ENCODE measurements around the gene MYBPC3. TPM values are rescaled to one million over a fixed set of nuclear protein-coding genes. Genes with fewer than 3 reads are reported as not detected.
"Not testable (repeated sequence)": the region's sequence is repeated elsewhere in the genome, so short reads cannot be mapped to it uniquely, and the experiment has no call there.

MYBPC3 gene
- total RNA-seq, 1 donor from 2014 or later, result not detected

- H3K4me1 Mint-ChIP-seq, result no peaks in the 10 kb centered on the region
- no peaks in the 10 kb centered on the region for H3K9me3 Mint-ChIP-seq
- DNase-seq, result no peak
- H3K36me3 Mint-ChIP-seq (ENCODE audit: low read depth), result no peaks in the 10 kb centered on the region
- H3K27me3 Mint-ChIP-seq, result no peaks in the 10 kb centered on the region
- H3K4me3 Mint-ChIP-seq, result no peak overlapping the region
- intact Hi-C loops (cut with micrococcal nuclease), result no loop called here
- H3K27ac Mint-ChIP-seq, result no peak overlapping the region
Measured at GRCh38 chr11:47345890-47346563, 6.5 kb downstream of the MYBPC3 start.

GRCh38 chr11:47342854-47343253 lies 9.6 kb downstream of the MYBPC3 start:
- Mint-ChIP-seq H3K27ac (no peak overlapping the region), H3K4me1 (no peaks in the 10 kb centered on the region), H3K27me3 (no peaks in the 10 kb centered on the region), H3K4me3 (no peak overlapping the region), H3K9me3 (no peaks in the 10 kb centered on the region), H3K36me3 (ENCODE audit: low read depth) (no peaks in the 10 kb centered on the region)
- DNase-seq, result no peak
- intact Hi-C loops (cut with micrococcal nuclease), result no loop called here

- H3K9me3 Mint-ChIP-seq, result no peaks in the 10 kb centered on the region
- intact Hi-C loops (cut with micrococcal nuclease), result no loop called here
Measured at GRCh38 chr11:47342036-47342803, 10.3 kb downstream of the MYBPC3 start.

GRCh38 chr11:47340980-47341775 lies 11.3 kb downstream of the MYBPC3 start:
- intact Hi-C loops (cut with micrococcal nuclease), result no loop called here
- no peaks in the 10 kb centered on the region for H3K27me3 Mint-ChIP-seq

More at GRCh38 chr11:47342036-47342803, 10.3 kb downstream of the MYBPC3 start:
- Mint-ChIP-seq H3K4me1 (no peaks in the 10 kb centered on the region), H3K27ac (no peak overlapping the region), H3K36me3 (ENCODE audit: low read depth) (no peaks in the 10 kb centered on the region), H3K4me3 (no peak overlapping the region), H3K27me3 (no peaks in the 10 kb centered on the region)
- no peak for DNase-seq

GRCh38 chr11:47340010-47340409 lies 12.5 kb downstream of the MYBPC3 start:
- DNase-seq, result no peak
- H3K27me3 Mint-ChIP-seq, result no peaks in the 10 kb centered on the region
- intact Hi-C loops (cut with micrococcal nuclease), result no loop called here
- H3K36me3 Mint-ChIP-seq (ENCODE audit: low read depth), result no peaks in the 10 kb centered on the region
- no peaks in the 10 kb centered on the region for H3K9me3 Mint-ChIP-seq
- no peak overlapping the region for H3K4me3 Mint-ChIP-seq
- H3K4me1 Mint-ChIP-seq, result no peaks in the 10 kb centered on the region
- H3K27ac Mint-ChIP-seq, result no peak overlapping the region

More at GRCh38 chr11:47340980-47341775, 11.3 kb downstream of the MYBPC3 start:
- DNase-seq, result no peak
- no peaks in the 10 kb centered on the region for H3K36me3 Mint-ChIP-seq (ENCODE audit: low read depth)
- no peak overlapping the region for H3K4me3 Mint-ChIP-seq
- H3K27ac Mint-ChIP-seq, result no peak overlapping the region
- no peaks in the 10 kb centered on the region for H3K4me1 Mint-ChIP-seq
- no peaks in the 10 kb centered on the region for H3K9me3 Mint-ChIP-seq

- Mint-ChIP-seq H3K36me3 (ENCODE audit: low read depth) (no peaks in the 10 kb centered on the region), H3K27me3 (no peaks in the 10 kb centered on the region), H3K27ac (no peak overlapping the region), H3K4me3 (no peak overlapping the region), H3K9me3 (no peaks in the 10 kb centered on the region), H3K4me1 (no peaks in the 10 kb centered on the region)
- intact Hi-C loops (cut with micrococcal nuclease), result no loop called here
- no peak for DNase-seq
Measured at GRCh38 chr11:47338396-47339241, 13.9 kb downstream of the MYBPC3 start.

GRCh38 chr11:47337229-47337924 lies 15.1 kb downstream of the MYBPC3 start:
- Mint-ChIP-seq H3K4me1 (no peaks in the 10 kb centered on the region), H3K4me3 (no peak overlapping the region), H3K27me3 (no peaks in the 10 kb centered on the region), H3K27ac (no peak overlapping the region), H3K36me3 (ENCODE audit: low read depth) (no peaks in the 10 kb centered on the region), H3K9me3 (no peaks in the 10 kb centered on the region)
- no peak for DNase-seq
- intact Hi-C loops (cut with micrococcal nuclease), result no loop called here

- Mint-ChIP-seq H3K27ac (no peak overlapping the region), H3K4me3 (no peak overlapping the region), H3K9me3 (no peaks in the 10 kb centered on the region), H3K36me3 (ENCODE audit: low read depth) (no peaks in the 10 kb centered on the region), H3K27me3 (no peaks in the 10 kb centered on the region), H3K4me1 (no peaks in the 10 kb centered on the region)
- DNase-seq, result no peak
- intact Hi-C loops (cut with micrococcal nuclease), result no loop called here
Measured at GRCh38 chr11:47336595-47336994, 15.9 kb downstream of the MYBPC3 start.

GRCh38 chr11:47335733-47336132 lies 16.8 kb downstream of the MYBPC3 start:
- Mint-ChIP-seq H3K27ac (no peak overlapping the region), H3K36me3 (ENCODE audit: low read depth) (no peaks in the 10 kb centered on the region), H3K4me1 (no peaks in the 10 kb centered on the region), H3K4me3 (no peak overlapping the region), H3K27me3 (no peaks in the 10 kb centered on the region), H3K9me3 (no peaks in the 10 kb centered on the region)
- intact Hi-C loops (cut with micrococcal nuclease), result no loop called here
- DNase-seq, result no peak

- H3K27ac Mint-ChIP-seq; H3K4me1 Mint-ChIP-seq; H3K36me3 Mint-ChIP-seq (ENCODE audit: low read depth); H3K27me3 Mint-ChIP-seq; intact Hi-C loops (cut with micrococcal nuclease); H3K9me3 Mint-ChIP-seq; DNase-seq; H3K4me3 Mint-ChIP-seq: not testable (repeated sequence)
Measured at GRCh38 chr11:47334699-47335411, 17.6 kb downstream of the MYBPC3 start.

GRCh38 chr11:47333886-47334443 lies 18.5 kb downstream of the MYBPC3 start:
- no peaks in the 10 kb centered on the region for H3K4me1 Mint-ChIP-seq
- no peak overlapping the region for H3K27ac Mint-ChIP-seq
- H3K27me3 Mint-ChIP-seq, result no peaks in the 10 kb centered on the region
- H3K9me3 Mint-ChIP-seq, result no peaks in the 10 kb centered on the region
- intact Hi-C loops (cut with micrococcal nuclease), result no loop called here
- no peak overlapping the region for H3K4me3 Mint-ChIP-seq
- DNase-seq, result no peak
- H3K36me3 Mint-ChIP-seq (ENCODE audit: low read depth), result peaks cover 4% of the 10 kb centered on the region

- Mint-ChIP-seq H3K27ac (no peak overlapping the region), H3K9me3 (no peaks in the 10 kb centered on the region), H3K27me3 (no peaks in the 10 kb centered on the region), H3K36me3 (ENCODE audit: low read depth) (peaks cover 9% of the 10 kb centered on the region), H3K4me3 (no peak overlapping the region), H3K4me1 (no peaks in the 10 kb centered on the region)
- no peak for DNase-seq
- intact Hi-C loops (cut with micrococcal nuclease), result no loop called here
Measured at GRCh38 chr11:47333526-47333845, 19.0 kb downstream of the MYBPC3 start.

All from activated CD4-positive, alpha-beta T cell treated with anti-CD3 and anti-CD28 coated beads, Interleukin-2, amount 10 ng/mL, durations not matched to agents 24 days and 14 days (primary cell).